Activated naive CD4-positive, alpha-beta T cell (primary cell): ENCODE data around the gene RBM10.

Experiments
- DNase-seq, 4 experiments: peaks; one replicate each; lab custom pipeline; 2025; lab: John Stamatoyannopoulos, UW

The RBM10 gene

DNA sequence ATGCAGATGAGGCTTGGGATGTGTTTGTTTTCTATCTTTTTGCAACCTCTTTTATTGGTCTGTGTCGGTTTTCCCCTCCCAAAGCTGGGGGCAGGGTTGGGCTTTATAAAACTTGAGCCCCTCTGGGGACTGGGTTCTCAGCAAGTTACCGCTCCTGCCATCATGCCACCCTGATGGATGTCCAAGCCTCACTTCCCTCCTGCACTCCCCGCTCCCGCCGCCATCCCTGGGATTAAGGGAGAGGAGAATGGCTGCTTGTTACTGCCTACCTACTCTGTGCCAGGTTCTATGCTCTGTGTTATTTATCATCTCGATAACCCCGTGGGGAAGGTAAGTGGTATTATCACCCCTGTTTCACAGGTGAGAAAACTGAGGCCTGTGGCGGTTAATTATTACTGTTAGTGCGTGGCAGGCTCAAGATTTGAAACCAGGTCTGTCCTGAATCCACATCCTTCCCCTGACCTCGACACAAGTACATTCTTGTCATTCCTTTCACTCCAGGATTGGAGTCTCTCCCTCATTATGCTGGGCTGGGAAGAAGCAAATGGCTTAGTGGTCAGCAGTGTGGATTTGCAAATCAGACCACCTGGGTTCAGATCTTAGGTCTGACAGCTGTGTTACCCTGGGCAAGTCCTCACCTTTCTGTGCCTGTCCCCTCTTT is 53.1 kb downstream of the RBM10 start:
- DNase-seq, result no peak

DNA sequence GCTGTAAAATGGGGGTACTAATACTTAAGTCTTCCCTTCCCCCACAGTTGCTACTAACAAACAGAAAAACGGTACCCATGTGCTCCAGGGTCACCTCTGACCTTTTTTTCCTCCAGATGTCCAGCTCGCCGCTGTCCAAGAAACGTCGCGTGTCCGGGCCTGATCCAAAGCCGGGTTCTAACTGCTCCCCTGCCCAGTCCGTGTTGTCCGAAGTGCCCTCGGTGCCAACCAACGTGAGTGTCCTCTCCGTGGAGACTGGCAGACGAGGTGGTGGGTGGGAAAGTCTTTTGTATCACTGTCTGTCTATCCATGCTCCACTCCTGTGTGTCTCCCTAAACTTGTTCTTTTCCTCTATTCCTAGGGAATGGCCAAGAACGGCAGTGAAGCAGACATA is 53.7 kb downstream of the RBM10 start:
- no peak for DNase-seq

DNA sequence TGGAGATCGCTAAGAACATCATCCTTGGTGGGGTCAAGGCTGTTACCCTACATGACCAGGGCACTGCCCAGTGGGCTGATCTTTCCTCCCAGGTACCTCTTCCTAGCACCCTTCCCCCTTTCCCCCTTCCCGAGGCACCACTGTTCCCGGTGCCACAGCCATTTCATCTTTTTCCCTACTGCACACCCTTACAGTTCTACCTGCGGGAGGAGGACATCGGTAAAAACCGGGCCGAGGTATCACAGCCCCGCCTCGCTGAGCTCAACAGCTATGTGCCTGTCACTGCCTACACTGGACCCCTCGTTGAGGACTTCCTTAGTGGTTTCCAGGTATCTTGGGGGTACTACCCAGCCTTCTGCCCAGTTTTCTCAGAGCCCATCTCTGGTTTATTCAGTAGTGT is 54.3 kb downstream of the RBM10 start:
- no peak for DNase-seq

DNA sequence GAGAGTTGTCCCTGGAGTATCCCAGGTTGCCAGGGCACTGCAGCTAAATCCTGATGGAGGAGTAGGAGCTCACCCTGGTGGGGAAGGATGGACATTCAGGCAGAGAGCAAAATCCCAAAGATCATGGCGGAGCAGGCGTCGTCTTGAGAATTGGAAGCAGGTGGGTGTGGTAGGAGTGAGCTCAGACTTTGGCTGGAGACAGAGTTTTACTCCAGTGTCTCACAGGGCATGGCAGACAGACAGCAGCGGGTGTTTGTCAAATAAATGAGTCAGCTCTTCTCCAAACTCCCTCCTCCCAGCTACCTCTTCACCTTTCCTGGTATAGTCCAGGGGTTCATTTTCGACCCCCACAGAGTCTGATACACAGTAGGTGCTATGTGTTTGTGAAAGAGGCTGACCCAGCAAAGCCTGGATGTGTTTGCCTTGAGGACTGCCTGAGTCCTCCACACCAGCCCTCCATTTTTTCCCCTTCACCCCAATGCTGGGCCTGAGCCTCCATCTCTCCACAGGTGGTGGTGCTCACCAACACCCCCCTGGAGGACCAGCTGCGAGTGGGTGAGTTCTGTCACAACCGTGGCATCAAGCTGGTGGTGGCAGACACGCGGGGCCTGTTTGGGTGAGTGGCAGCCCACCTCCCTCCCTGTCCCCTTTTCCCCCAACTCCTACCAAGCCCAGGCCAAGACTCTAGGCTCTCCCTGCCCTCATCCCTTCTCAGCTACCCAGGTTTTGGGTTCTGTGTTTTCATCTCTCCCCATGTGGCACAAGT is 55.5 kb downstream of the RBM10 start:
- DNase-seq, result no peak

DNA sequence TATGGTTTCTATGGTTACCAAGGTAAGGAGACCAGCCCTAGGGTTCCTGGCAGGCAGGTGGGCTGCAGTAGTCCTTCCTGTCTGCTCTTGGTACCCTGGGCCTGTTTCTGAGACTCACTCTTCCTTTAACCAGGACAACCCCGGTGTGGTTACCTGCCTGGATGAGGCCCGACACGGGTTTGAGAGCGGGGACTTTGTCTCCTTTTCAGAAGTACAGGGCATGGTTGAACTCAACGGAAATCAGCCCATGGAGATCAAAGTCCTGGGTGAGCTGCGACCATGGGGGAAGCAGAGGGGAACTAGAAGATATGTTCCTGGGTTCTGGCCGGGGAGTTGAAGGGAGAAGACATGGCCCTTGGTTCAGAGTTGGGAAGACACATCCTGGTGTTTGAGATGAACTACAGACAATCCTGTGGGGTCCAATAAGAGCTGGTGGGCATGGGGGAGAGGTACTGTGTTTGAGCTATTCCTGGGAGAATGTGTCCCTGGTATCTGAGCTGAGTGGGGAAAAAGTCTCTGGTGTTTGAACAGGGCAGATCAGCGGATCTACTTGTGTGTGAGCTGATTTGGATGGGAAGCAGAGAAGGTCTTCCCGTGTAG is 56.4 kb downstream of the RBM10 start:
- DNase-seq, result no peak

DNA sequence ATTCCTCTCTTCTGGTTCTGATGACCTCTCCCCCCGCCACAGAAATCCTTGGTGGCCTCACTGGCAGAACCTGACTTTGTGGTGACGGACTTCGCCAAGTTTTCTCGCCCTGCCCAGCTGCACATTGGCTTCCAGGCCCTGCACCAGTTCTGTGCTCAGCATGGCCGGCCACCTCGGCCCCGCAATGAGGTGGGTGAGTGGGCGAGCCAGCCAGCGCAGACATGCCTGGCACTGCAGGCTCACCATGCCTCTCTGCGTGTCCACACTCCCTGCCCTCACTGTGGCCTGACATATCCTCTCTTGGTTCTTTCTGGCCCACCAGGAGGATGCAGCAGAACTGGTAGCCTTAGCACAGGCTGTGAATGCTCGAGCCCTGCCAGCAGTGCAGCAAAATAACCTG is 57.3 kb downstream of the RBM10 start:
- DNase-seq, result no peak

DNA sequence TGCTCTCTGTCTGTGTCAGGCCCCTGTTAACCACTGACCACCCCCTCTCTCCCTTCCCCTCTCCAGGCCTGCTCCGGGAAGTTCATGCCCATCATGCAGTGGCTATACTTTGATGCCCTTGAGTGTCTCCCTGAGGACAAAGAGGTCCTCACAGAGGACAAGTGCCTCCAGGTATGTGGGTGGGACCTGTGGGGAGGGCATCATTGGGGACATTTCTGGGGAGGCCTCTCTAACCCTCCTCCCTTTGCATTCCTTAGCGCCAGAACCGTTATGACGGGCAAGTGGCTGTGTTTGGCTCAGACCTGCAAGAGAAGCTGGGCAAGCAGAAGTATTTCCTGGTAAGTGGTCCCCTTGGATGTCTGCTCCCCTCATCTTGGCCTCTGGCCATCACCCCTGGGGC is 57.9 kb downstream of the RBM10 start:
- no peak for DNase-seq

DNA sequence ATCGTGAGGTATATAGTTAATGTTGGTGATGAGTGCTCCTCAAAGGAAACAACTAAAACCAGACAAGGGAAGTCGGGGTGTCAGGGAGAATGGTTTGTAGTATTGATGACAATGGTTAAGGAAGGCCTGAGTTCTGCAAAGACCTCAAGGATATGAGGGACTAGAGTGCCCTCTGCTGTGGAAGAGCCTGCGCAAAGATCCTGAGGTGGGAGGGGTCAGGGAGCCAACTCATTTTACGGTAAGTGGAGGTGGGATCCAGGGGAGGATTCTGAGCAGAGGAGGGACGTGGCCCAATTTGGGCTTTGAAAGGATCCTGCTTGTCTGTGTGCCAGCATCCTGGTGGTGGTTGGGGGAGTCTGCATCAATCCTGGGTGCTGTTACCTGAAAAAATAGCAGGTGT is 59.9 kb downstream of the RBM10 start:
- no peak for DNase-seq

DNA sequence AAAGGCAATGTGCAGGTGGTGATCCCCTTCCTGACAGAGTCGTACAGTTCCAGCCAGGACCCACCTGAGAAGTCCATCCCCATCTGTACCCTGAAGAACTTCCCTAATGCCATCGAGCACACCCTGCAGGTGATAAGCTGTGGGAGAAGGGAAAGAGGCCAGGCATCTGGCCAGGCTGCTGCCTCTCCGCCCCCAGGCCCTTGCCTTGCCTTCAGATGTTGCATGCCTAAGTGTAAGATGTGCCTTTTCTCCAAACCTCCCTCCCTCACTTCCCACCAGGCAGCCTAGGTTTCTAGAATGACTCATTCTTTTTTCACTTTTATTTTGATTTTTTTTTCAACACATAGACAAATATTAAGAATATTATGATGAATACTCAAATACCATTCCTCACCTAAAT is 61.3 kb downstream of the RBM10 start:
- no peak for DNase-seq

DNA sequence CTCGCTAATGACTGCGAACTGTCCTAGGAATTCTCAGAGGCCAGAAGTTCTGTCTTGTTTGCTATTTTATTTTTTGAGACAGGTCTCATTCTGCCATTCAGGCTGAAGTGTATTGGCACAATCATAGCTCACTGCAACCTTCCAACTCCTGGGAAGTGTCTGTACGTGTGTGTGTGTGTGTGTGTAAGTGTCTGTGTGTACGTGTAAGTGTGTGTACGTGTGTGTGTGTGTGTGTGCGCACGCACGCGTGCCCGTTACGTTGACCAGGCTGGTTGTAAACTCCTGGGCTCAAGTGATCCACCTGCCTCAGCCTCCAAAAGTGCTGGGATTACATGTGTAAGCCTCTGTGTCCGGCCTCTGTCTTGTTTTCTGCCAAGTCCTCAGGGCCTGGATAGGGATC is 63.1 kb downstream of the RBM10 start:
- no peak for DNase-seq

DNA sequence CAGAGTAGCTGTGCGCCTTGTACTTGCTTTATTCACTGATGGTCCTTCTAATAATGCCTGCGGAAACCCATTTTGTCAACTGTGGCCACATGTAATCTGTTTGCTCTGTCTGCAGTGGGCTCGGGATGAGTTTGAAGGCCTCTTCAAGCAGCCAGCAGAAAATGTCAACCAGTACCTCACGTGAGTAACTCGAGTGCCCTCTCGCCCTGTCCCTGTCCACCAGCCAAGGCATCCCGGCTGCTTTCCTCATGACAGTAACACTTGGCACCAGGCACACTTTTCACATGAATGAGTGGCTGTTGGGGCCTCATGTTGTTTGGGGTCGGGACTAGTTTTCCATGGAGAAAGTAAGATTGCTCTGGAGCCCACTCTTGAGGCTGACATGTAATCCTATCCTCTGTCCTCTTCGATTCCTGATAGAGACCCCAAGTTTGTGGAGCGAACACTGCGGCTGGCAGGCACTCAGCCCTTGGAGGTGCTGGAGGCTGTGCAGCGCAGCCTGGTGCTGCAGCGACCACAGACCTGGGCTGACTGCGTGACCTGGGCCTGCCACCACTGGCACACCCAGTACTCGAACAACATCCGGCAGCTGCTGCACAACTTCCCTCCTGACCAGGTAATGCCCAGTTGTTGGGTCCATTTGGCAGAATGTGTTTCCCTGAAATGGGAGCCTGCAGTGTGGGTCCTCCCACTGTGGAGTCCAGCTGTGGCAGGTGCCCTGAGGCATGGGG is 64.7 kb downstream of the RBM10 start:
- no peak for DNase-seq

DNA sequence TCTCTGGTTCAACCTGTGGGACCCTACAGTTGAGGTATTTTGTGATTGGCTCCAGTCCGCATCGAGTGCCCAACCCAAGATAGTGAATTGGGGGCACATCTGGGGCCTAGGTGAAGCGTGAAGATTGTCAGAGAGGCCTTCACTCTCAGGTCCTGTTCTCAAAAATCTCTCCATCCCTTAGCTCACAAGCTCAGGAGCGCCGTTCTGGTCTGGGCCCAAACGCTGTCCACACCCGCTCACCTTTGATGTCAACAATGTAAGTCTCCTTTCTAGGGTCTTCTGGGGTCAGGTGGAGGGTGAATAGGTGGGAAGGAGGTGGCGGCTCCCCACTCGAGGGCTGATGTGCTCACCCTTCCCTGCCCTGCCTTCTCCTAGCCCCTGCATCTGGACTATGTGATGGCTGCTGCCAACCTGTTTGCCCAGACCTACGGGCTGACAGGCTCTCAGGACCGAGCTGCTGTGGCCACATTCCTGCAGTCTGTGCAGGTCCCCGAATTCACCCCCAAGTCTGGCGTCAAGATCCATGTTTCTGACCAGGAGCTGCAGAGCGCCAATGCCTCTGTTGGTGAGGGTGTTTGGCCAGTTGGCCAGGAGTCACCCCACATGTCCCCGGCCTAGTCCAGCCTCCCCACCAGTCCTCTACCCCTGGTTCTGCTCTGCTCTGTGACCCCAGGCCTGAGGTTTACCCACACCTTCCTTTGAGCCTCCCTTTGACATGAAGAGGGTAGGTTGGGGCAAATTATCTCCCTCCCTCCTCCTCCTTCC is 65.8 kb downstream of the RBM10 start:
- no peak for DNase-seq

DNA sequence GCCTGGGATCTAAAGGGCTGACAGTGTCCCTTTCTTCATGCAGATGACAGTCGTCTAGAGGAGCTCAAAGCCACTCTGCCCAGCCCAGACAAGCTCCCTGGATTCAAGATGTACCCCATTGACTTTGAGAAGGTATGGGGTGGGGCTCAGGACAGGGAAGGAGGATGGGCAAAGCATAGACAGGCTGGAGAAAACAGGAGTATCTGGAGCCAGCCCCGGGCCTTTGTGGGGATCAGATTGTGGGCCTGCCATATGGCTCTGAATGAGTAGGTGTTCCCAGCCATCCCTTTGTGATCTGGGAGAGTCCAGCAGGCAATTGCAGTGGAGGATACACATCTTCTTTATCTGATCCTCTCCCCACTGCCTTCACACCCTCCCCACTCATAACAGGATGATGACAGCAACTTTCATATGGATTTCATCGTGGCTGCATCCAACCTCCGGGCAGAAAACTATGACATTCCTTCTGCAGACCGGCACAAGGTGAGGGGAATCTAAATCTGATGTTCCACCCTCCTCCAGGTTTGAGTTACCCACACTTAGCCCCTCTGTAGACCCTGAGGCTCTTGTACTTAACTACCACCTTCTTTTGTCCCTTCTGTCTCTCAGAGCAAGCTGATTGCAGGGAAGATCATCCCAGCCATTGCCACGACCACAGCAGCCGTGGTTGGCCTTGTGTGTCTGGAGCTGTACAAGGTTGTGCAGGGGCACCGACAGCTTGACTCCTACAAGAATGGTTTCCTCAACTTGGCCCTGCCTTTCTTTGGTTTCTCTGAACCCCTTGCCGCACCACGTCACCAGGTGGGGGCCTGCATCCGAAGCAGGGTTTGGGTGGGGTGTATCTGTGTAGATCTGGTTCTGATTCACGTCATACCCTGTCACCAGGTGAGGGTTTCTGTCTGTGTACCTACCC is 67.6 kb downstream of the RBM10 start:
- no peak for DNase-seq

DNA sequence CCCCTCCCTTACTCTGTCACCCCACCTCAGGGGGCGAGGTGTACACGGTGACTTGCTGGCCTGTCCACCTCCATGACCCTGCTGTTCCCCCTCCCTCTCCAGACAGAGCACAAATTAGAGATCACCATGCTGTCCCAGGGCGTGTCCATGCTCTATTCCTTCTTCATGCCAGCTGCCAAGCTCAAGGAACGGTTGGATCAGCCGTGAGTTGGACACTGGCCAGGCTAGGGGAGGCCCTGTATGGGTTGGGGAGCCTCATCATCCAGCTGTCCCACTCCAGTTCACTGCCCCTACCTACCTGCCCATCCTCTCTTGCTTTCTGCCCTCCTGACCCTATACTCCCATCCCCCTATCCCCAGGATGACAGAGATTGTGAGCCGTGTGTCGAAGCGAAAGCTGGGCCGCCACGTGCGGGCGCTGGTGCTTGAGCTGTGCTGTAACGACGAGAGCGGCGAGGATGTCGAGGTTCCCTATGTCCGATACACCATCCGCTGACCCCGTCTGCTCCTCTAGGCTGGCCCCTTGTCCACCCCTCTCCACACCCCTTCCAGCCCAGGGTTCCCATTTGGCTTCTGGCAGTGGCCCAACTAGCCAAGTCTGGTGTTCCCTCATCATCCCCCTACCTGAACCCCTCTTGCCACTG is 69.5 kb downstream of the RBM10 start:
- no peak for DNase-seq

DNA sequence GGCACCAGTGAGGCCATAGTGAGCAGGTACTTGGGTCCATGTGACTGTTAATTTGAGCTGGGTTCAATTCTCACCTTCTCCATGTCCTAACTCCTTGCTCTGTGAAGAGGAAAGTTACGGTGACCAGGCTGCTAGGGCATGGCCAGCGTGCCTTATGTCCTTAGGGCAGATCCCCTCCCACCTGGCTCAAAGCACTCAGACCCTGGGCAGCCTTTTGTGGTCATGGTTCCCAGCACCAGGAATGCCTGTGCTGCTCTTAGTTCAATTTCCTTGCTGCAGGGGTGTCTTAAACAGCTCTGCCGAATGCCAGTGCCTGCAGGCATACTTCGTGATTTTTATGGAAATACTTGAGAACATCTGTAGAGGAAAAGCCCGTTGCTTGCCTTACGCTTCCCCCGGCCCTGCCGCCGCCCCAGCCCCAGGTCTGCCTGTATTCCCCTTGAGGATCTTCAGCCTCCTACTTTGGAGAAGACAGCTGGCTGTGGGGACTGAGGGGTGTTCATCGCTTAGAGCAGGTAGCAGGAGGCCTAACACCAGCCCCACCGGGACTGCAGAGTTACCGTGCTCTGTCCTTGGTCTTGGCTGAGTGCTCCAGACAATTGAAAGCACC is 70.4 kb downstream of the RBM10 start:
- DNase-seq, result no peak

DNA sequence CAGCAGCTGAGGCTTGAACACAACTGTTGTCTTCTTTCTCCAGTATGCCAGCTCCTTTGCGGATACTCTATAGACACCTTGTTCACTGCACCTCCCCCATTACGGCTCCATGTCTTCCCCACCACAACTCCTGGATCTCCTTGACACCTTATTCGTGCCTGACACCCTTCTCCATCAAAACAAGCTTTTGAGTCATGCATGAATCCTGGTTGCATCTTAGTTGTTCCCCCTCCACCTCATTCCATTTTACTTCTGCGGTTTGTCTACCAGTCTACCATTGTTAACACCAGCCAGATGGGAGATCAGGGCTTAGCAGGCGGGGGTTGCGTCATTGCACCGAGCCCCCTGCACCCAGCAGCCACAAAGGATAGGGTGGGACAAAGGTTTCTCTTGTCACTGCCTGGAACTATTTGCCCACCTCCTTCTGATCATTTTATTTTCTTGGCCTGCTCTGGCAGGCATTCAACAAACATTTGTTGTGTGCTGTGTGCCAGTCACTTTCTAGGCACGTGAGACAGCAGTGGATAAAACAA is 71.4 kb downstream of the RBM10 start:
- no peak for DNase-seq

DNA sequence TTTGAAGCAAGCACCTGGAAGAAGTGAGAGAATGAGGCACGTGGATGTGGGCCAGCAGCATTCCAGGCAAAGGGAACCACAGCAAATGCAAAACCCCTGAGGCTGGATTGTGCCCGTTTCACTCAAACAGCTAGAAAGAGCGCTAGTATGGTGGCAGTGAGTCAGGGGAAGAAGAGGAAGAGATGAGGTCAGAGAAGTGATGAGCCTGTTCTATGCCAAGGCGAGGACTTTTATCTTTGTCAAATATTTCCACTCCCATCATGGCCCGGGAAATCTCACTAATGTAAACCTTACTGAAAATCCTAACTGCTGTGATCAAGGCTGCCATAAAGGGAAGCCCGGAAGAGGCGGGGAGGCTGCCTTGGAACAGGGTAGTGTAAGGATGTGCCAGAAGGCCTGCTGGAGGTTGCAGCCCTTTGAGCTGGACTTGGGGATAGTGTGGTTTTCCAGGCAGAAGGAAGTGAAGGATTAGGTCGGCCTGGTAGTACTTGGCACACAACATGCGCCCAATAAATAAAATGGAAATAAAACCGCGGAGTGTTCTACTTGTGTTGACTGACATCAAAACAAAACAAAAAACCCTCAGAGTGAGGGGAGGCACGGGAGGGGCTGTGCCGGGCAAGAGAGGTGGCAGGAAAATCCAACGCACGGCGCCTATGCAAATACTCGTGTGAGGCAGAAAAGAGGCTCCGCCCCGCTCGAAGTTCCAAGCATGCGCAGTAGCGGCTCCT is 72.3 kb downstream of the RBM10 start:
- DNase-seq, result no peak

DNA sequence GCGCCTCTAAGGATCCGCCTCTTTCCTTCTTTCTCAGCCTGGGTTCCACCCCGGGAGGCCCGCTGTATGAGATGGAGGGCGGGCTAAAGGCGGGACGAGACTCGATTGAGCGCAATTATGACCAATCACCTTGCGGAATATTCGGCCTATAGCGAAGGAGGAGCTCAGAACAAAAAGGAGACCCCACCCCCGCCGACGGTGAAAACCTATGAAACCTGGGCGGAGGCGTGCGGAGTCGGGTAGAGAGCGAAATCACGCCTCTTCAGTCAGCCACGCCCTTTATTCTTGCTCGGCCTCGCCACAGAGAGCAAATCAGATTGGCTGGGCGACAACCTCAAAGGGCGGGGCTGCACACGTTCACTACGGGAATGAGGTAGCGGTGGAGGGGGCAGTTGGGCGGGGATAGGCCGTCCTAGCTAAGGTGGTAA is 72.8 kb downstream of the RBM10 start:
- peak; percentile 83 to 100 (median 88) for DNase-seq
